Measurements from ENCODE around the gene COG1. TPM values are rescaled to one million over a fixed set of nuclear protein-coding genes. Genes with fewer than 3 reads are reported as not detected.

COG1 gene
- total RNA-seq, 2 experiments from 2014 or later = 83.0 to 86.2 TPM

- Histone ChIP-seq H3K27ac (ENCODE audit: low read depth in 1 of 2, low read length in 2 of 2) (no peak overlapping the region), H3K27me3 (ENCODE audit: control insufficient read depth in 1 of 2, insufficient read depth in 2 of 2, low read length in 2 of 2) (peaks cover 3 to 18% of the 10 kb centered on the region in 2 experiments), H3K36me3 (ENCODE audit: insufficient read depth, low read length) (no peaks in the 10 kb centered on the region), H3K4me3 (ENCODE audit: low read length) (no peak overlapping the region), H3K9me3 (ENCODE audit: control insufficient read depth in 1 of 2, insufficient read depth in 1 of 2, low read length in 2 of 2) (no peaks in the 10 kb centered on the region), H3K4me1 (ENCODE audit: insufficient read depth, low read length) (peaks cover 6% of the 10 kb centered on the region)
- Mint-ChIP-seq H3K27me3 (peaks cover 35% of the 10 kb centered on the region), H3K36me3 (ENCODE audit: low read depth) (no peaks in the 10 kb centered on the region), H3K9me3 (no peaks in the 10 kb centered on the region), H3K27ac (no peak overlapping the region), H3K4me3 (no peak overlapping the region), H3K4me1 (ENCODE audit: low read depth) (peaks cover 11% of the 10 kb centered on the region)
- TF ChIP-seq, protein P1, sequence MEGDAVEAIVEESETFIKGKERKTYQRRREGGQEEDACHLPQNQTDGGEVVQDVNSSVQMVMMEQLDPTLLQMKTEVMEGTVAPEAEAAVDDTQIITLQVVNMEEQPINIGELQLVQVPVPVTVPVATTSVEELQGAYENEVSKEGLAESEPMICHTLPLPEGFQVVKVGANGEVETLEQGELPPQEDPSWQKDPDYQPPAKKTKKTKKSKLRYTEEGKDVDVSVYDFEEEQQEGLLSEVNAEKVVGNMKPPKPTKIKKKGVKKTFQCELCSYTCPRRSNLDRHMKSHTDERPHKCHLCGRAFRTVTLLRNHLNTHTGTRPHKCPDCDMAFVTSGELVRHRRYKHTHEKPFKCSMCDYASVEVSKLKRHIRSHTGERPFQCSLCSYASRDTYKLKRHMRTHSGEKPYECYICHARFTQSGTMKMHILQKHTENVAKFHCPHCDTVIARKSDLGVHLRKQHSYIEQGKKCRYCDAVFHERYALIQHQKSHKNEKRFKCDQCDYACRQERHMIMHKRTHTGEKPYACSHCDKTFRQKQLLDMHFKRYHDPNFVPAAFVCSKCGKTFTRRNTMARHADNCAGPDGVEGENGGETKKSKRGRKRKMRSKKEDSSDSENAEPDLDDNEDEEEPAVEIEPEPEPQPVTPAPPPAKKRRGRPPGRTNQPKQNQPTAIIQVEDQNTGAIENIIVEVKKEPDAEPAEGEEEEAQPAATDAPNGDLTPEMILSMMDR (IDR thresholded peaks at IDR 0.05) = no peak
- CTCF ChIA-PET = interaction anchor here (2.0 kb wide), 1 partner anchor 433 kb away, joined by 9 read pairs; no protein-coding TSS in a partner anchor
- POLR2A ChIA-PET = interaction anchor here (2.6 kb wide), 1 partner anchor 431 kb away, joined by 21 read pairs; no protein-coding TSS in a partner anchor
- ATAC-seq (ENCODE audit: poor library complexity) (no peak), DNase-seq (no peak)
- intact Hi-C loops (cut with DNase I, micrococcal nuclease) = loop anchor here in 1 of 2 experiments (5.0 kb wide), 1 partner anchor 170 kb away; no protein-coding TSS in a partner anchor
Measured at GRCh38 chr17:73157521-73157890, 35.3 kb upstream of the COG1 start.

GRCh38 chr17:73158133-73158532 lies 34.7 kb upstream of the COG1 start:
- Histone ChIP-seq H3K4me3 (ENCODE audit: low read length) (no peak overlapping the region), H3K4me1 (ENCODE audit: insufficient read depth, low read length) (peaks cover 6% of the 10 kb centered on the region), H3K36me3 (ENCODE audit: insufficient read depth, low read length) (no peaks in the 10 kb centered on the region), H3K27ac (ENCODE audit: low read depth in 1 of 2, low read length in 2 of 2) (no peak overlapping the region), H3K27me3 (ENCODE audit: control insufficient read depth in 1 of 2, insufficient read depth in 2 of 2, low read length in 2 of 2) (peaks cover 6 to 22% of the 10 kb centered on the region in 2 experiments), H3K9me3 (ENCODE audit: control insufficient read depth in 1 of 2, insufficient read depth in 1 of 2, low read length in 2 of 2) (no peaks in the 10 kb centered on the region)
- H3K27ac Mint-ChIP-seq = no peak overlapping the region
- H3K4me3 Mint-ChIP-seq = no peak overlapping the region
- ATAC-seq (ENCODE audit: poor library complexity) = no peak
- no peaks in the 10 kb centered on the region for H3K36me3 Mint-ChIP-seq (ENCODE audit: low read depth)
- DNase-seq = no peak
- peaks cover 41% of the 10 kb centered on the region for H3K27me3 Mint-ChIP-seq
- TF ChIP-seq, protein P1 (IDR thresholded peaks at IDR 0.05) = no peak
- H3K9me3 Mint-ChIP-seq = no peaks in the 10 kb centered on the region
- intact Hi-C loops (cut with DNase I, micrococcal nuclease) = loop anchor here in 1 of 2 experiments (2.0 to 5.0 kb wide), 2 partner anchors 171 to 597 kb away; no protein-coding TSS in a partner anchor
- ChIA-PET CTCF (no interaction called here), POLR2A (no interaction called here)
- peaks cover 10% of the 10 kb centered on the region for H3K4me1 Mint-ChIP-seq (ENCODE audit: low read depth)

- peaks cover 23% of the 10 kb centered on the region for H3K4me1 ChIP-seq (ENCODE audit: insufficient read depth, low read length)
- Mint-ChIP-seq H3K27ac (no peak overlapping the region), H3K4me3 (no peak overlapping the region), H3K9me3 (no peaks in the 10 kb centered on the region), H3K36me3 (ENCODE audit: low read depth) (no peaks in the 10 kb centered on the region), H3K27me3 (peaks cover 60% of the 10 kb centered on the region), H3K4me1 (ENCODE audit: low read depth) (peaks cover 19% of the 10 kb centered on the region)
- DNase-seq = no peak
- peaks cover 35 to 48% of the 10 kb centered on the region in 2 experiments for H3K27me3 ChIP-seq (ENCODE audit: control insufficient read depth in 1 of 2, insufficient read depth in 2 of 2, low read length in 2 of 2)
- POLR2A ChIA-PET = no interaction called here
- CTCF ChIA-PET = no interaction called here
- no peak overlapping the region for H3K27ac ChIP-seq (ENCODE audit: low read depth in 1 of 2, low read length in 2 of 2)
- TF ChIP-seq, protein P1 (IDR thresholded peaks at IDR 0.05) = no peak
- peaks cover 0 to 6% of the 10 kb centered on the region in 2 experiments for H3K9me3 ChIP-seq (ENCODE audit: control insufficient read depth in 1 of 2, insufficient read depth in 1 of 2, low read length in 2 of 2)
- intact Hi-C loops (cut with DNase I, micrococcal nuclease) = no loop called here
- no peaks in the 10 kb centered on the region for H3K36me3 ChIP-seq (ENCODE audit: insufficient read depth, low read length)
- ATAC-seq (ENCODE audit: poor library complexity) = no peak
- no peak overlapping the region for H3K4me3 ChIP-seq (ENCODE audit: low read length)
Measured at GRCh38 chr17:73160980-73161630, 31.8 kb upstream of the COG1 start.
